Sigmoid colon (tissue), 7 donors: ENCODE data around the gene OGG1. TPM values are rescaled to one million over a fixed set of nuclear protein-coding genes. Genes with fewer than 3 reads are reported as not detected.

Source experiments
- DNase-seq: peaks from one replicate; pipeline ENCODE4 v3.0.0-alpha.2; 2019
- H3K27ac ChIP-seq, 4 donors: fragments of 200-600 bp; sonication (generic); one replicate each; pipeline ENCODE4 v1.5.1; 2016 to 2019; ENCODE audit warnings: mild to moderate bottlenecking in 1 of 4
- H3K27me3 ChIP-seq, 3 donors: fragments of 200-600 bp; sonication (generic); one replicate each; pipeline ENCODE4 v1.5.1; 2019; ENCODE audit warnings: mild to moderate bottlenecking in 1 of 3
- H3K36me3 ChIP-seq, 4 donors: fragments of 200-600 bp; sonication (generic); one replicate each; pipeline ENCODE4 v1.5.1; 2016 to 2019
- H3K4me1 ChIP-seq, 4 donors: fragments of 200-600 bp; sonication (generic); one replicate each; pipeline ENCODE4 v1.5.1; 2017 to 2019
- H3K4me3 ChIP-seq, 4 donors: fragments of 200-600 bp; sonication (generic); one replicate each; pipeline ENCODE4 v1.5.1; 2017 to 2019; ENCODE audit warnings: mild to moderate bottlenecking in 2 of 4, moderate library complexity in 1 of 4
- H3K9me3 ChIP-seq, 4 donors: fragments of 200-600 bp in 3 of 4; sonication (generic) in 3 of 4; one replicate each; pipeline versions ENCODE4 v1.5.1 to v1.6.1; 2013 to 2019
- EP300 ChIP-seq, 4 donors: sonication (generic); formaldehyde crosslinking; IDR thresholded peaks; one replicate each; pipeline ENCODE4 v1.6.1; 2017; ENCODE audit warnings: antibody characterized with exemption in 4 of 4
- POLR2A ChIP-seq, 2 donors: fragments of 450-650 bp; IDR thresholded peaks; one replicate each; pipeline ENCODE4 v1.6.1; 2016; ENCODE audit warnings: antibody characterized with exemption in 2 of 2, mild to moderate bottlenecking in 2 of 2, moderate library complexity in 2 of 2
- POLR2AphosphoS5 ChIP-seq, 4 donors: sonication (generic); formaldehyde crosslinking; IDR thresholded peaks; one replicate each; pipeline ENCODE4 v1.6.1; 2017; ENCODE audit warnings: antibody characterized with exemption in 4 of 4
- WGBS, 2 donors: extraction: QIAGEN DNeasy Blood & Tissue Kit; methylation state at CpG; one replicate each; pipeline ENCODE4 v1.1.7; 2013; 5-methylcytosine and 5-hydroxymethylcytosine counted together
- intact Hi-C: fragments of 100-400 bp; cut with DNase I; formaldehyde crosslinking; loops from one replicate; pipeline ENCODE4 v1.15.1; 2023
- polyA plus RNA-seq, 3 donors: library from polyadenylated mRNA; stranded (reverse); fragments of 200-250 nt; gene quantifications; one replicate each; pipeline ENCODE4 v1.2.3, GENCODE V29; 2013
- total RNA-seq, 4 donors: library from RNA; depleted of rRNA; stranded (reverse); fragments of >200 nt; gene quantifications; one replicate each; pipeline ENCODE4 v1.1.0, GENCODE V29; 2016
- TF ChIP-seq, protein P1 (sequence below), 4 experiments: fragments of 450-650 bp in 3 of 4; fragments of 200-600 bp in 1 of 4; IDR thresholded peaks; one replicate each; pipeline ENCODE4 v1.5.1; 2016 to 2019; ENCODE audit warnings: antibody characterized with exemption in 4 of 4, mild to moderate bottlenecking in 3 of 4, moderate library complexity in 2 of 4
- donor health status: healthy with polysubstance abuse.
- donor health status: Bipolar disorder and iron deficiency.
- donor health status: healthy.

OGG1 gene
- total RNA-seq (10 to 100 TPM; 22.5 to 34.6 (median 31.4) TPM), polyA plus RNA-seq (10 to 100 TPM; 15.6 to 23.6 (median 16.9) TPM)

DNA sequence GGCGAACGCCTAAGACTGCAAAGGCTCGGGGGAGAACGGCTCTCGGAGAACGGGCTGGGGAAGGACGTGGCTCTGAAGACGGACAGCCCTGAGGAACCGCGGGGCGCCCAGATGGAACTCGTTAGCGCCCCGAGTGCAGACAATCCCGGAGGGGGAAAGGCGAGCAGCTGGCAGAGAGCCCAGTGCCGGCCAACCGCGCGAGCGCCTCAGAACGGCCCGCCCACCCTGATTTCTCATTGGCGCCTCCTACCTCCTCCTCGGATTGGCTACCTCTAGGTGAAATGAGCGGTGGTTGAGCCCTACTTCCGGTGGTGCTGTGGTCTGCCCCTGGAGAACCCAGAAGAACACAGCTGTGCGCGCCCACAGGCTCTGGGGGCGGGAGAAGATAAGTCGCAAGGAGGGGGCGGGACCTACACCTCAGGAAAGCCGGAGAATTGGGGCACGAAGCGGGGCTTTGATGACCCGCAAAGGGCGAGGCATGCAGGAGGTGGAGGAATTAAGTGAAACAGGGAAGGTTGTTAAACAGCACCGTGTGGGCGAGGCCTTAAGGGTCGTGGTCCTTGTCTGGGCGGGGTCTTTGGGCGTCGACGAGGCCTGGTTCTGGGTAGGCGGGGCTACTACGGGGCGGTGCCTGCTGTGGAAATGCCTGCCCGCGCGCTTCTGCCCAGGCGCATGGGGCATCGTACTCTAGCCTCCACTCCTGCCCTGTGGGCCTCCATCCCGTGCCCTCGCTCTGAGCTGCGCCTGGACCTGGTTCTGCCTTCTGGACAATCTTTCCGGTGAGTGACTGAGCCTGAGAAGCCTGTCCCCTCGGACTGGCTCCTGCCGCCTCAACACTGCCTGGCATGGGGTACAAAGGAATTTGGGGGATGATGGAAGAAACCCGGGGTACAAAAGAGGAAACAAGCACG, at the start of gene OGG1:
Gene OGG1, plus strand, starts transcription at position 308 of the 911 bp plus-strand sequence. Its CDS starts 335 bp downstream, at position 643.
- DNase-seq, result peak; percentile 99
- H3K4me1 ChIP-seq, result peaks cover 0 to 35% (median 28%) of the 10 kb centered on the region in 4 donors
- peak within 1 kb of the TSS; percentile 85 to 94 (median 92) for H3K27ac ChIP-seq
- 0 to 1% methylated on average over 60 of the region's 60 CpGs for WGBS, 2 donors
- peaks cover 31 to 72% (median 40%) of the 10 kb centered on the region in 4 donors for H3K36me3 ChIP-seq
- TF ChIP-seq EP300 (IDR thresholded peaks at IDR 0.05) (no peak), POLR2A (IDR thresholded peaks at IDR 0.05) (peak in 1 of 2 donors; percentile 49), POLR2AphosphoS5 (IDR thresholded peaks at IDR 0.05) (peak; percentile 63 to 90 (median 77))
- TF ChIP-seq, protein P1, sequence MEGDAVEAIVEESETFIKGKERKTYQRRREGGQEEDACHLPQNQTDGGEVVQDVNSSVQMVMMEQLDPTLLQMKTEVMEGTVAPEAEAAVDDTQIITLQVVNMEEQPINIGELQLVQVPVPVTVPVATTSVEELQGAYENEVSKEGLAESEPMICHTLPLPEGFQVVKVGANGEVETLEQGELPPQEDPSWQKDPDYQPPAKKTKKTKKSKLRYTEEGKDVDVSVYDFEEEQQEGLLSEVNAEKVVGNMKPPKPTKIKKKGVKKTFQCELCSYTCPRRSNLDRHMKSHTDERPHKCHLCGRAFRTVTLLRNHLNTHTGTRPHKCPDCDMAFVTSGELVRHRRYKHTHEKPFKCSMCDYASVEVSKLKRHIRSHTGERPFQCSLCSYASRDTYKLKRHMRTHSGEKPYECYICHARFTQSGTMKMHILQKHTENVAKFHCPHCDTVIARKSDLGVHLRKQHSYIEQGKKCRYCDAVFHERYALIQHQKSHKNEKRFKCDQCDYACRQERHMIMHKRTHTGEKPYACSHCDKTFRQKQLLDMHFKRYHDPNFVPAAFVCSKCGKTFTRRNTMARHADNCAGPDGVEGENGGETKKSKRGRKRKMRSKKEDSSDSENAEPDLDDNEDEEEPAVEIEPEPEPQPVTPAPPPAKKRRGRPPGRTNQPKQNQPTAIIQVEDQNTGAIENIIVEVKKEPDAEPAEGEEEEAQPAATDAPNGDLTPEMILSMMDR (IDR thresholded peaks at IDR 0.05), result peak in 1 of 4 experiments; percentile 22
- H3K9me3 ChIP-seq, result no peaks in the 10 kb centered on the region
- H3K4me3 ChIP-seq, result peak within 1 kb of the TSS; percentile 57 to 71 (median 70)
- H3K27me3 ChIP-seq, result no peaks in the 10 kb centered on the region
- intact Hi-C loops, result loop anchor here (1.0 to 2.0 kb wide), 3 partner anchors 19 to 43 kb away; partner anchors contain the start of genes ARPC4, BRPF1, CAMK1 and TADA3

DNA sequence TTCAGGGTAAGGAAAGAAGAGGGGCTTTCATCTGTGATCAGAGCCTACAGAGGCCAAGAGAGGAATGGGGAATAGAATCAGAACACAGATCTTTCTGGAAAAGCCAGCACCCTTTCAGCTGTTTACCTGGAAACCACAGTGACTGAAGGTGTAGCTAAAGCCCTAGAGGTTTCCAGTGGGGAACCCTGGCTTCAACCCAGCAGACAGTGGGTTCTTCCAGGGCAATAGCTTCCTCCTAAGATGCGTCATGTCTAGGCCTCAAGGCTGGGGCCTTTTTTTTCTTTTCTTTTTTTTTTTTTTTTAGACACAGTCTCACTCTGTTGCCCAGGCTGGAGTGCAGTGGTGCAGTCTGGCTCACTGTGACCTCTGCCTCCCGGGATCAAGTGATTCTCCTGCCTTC, 49.2 kb upstream of the OGG1 start:
- Histone ChIP-seq H3K4me3 (no peak overlapping the region), H3K9me3 (no peaks in the 10 kb centered on the region), H3K27me3 (peaks cover 15 to 28% (median 17%) of the 10 kb centered on the region in 3 donors), H3K27ac (no peak overlapping the region), H3K36me3 (peaks cover 11 to 69% (median 27%) of the 10 kb centered on the region in 4 donors), H3K4me1 (peaks cover 0 to 18% (median 16%) of the 10 kb centered on the region in 4 donors)
- TF ChIP-seq, protein P1 (IDR thresholded peaks at IDR 0.05), result no peak
- TF ChIP-seq POLR2A (IDR thresholded peaks at IDR 0.05), result no peak
- no peak for TF ChIP-seq POLR2AphosphoS5 (IDR thresholded peaks at IDR 0.05)
- no peak for TF ChIP-seq EP300 (IDR thresholded peaks at IDR 0.05)
- WGBS, 2 donors, result 90 to 92% methylated on average over 2 of the region's 2 CpGs
- no peak for DNase-seq
- intact Hi-C loops, result no loop called here

DNA sequence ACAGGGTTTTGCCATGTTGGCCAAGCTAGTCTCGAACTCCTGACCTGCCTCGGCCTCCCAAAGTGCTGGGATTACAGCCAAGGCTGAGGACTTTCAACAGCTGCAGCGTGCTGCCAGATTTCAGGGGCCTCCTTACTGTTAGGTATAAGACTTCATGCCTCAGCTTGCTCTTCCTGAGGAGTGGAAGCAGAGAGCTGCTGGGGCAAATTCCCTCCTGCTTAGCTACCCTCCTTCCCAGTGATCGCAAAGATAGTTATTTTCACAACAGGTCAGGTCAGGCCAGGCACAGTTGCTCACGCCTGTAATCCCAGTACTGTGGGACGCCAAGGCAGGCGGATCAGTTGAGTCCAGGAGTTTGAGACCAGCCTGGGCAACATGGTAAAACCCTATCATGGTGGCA, 48.7 kb upstream of the OGG1 start:
- H3K4me1 ChIP-seq, result peaks cover 0 to 18% (median 16%) of the 10 kb centered on the region in 4 donors
- H3K27ac ChIP-seq, result no peak overlapping the region
- 96 to 97% methylated on average over 7 of the region's 7 CpGs for WGBS, 2 donors
- no peaks in the 10 kb centered on the region for H3K9me3 ChIP-seq
- no peak overlapping the region for H3K4me3 ChIP-seq
- DNase-seq, result no peak
- peaks cover 15 to 31% (median 17%) of the 10 kb centered on the region in 3 donors for H3K27me3 ChIP-seq
- intact Hi-C loops, result no loop called here
- peaks cover 11 to 64% (median 24%) of the 10 kb centered on the region in 4 donors for H3K36me3 ChIP-seq
- no peak for TF ChIP-seq POLR2A (IDR thresholded peaks at IDR 0.05)
- TF ChIP-seq, protein P1 (IDR thresholded peaks at IDR 0.05), result no peak
- no peak for TF ChIP-seq POLR2AphosphoS5 (IDR thresholded peaks at IDR 0.05)
- no peak for TF ChIP-seq EP300 (IDR thresholded peaks at IDR 0.05)

DNA sequence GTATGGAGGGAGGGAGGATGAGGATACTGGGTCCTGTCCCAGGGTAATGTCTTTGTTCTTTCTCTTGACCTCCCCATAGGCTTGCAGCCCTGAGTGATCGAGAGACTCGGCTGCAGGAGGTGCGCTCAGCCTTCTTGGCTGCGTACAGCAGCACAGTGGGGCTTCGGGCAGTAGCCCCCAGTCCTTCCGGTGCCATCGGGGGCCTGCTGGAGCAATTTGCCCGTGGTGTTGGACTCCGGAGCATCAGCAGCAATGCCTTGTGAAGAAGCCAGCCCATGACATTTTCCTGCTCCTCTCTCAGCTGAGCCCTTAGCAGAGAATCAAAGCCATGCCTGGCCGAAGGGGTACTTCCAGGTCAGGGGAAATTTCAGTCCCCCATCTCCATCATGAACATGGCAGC, 48.0 kb upstream of the OGG1 start:
- WGBS, 2 donors, result 95 to 97% methylated on average over 10 of the region's 10 CpGs
- Histone ChIP-seq H3K36me3 (peaks cover 11 to 57% (median 23%) of the 10 kb centered on the region in 4 donors), H3K27ac (no peak overlapping the region), H3K4me1 (peaks cover 0 to 18% (median 16%) of the 10 kb centered on the region in 4 donors), H3K9me3 (no peaks in the 10 kb centered on the region), H3K4me3 (no peak overlapping the region), H3K27me3 (peaks cover 15 to 31% (median 17%) of the 10 kb centered on the region in 3 donors)
- no peak for TF ChIP-seq EP300 (IDR thresholded peaks at IDR 0.05)
- no peak for TF ChIP-seq POLR2A (IDR thresholded peaks at IDR 0.05)
- no peak for TF ChIP-seq POLR2AphosphoS5 (IDR thresholded peaks at IDR 0.05)
- TF ChIP-seq, protein P1 (IDR thresholded peaks at IDR 0.05), result no peak
- DNase-seq, result no peak
- intact Hi-C loops, result no loop called here
